Measurements from ENCODE around the gene INTS7.

Gene INTS7

DNA sequence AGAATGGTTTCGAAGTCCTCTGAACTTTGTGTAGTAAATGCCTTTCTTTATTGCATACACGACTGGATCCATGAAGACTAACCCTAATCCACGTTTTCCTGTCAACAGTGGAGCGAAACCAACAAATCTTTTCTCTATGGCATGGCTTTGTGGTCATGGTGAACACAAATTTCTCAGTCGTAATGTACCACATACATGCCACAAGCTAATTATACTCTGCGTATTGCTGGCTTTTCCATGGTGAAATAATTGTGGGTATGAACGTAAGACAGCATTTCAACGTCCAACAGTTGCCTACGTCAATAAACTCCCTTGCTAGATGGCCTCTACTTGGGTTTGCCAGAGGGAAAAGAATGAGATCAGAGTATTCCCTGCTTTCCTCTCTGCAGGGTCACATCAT is 27.5 kb downstream of the INTS7 start:
- TF ChIP-seq YY1 (IDR thresholded peaks at IDR 0.05; ENCODE audit: low read depth) (no peak), ZBTB7A (IDR thresholded peaks at IDR 0.05; ENCODE audit: low read depth) (no peak), CEBPB (IDR thresholded peaks at IDR 0.05) (no peak), FOXM1 (IDR thresholded peaks at IDR 0.05; ENCODE audit: borderline replicate concordance, low read depth) (no peak), RAD21 (IDR thresholded peaks at IDR 0.05; ENCODE audit: low read depth) (no peak)

DNA sequence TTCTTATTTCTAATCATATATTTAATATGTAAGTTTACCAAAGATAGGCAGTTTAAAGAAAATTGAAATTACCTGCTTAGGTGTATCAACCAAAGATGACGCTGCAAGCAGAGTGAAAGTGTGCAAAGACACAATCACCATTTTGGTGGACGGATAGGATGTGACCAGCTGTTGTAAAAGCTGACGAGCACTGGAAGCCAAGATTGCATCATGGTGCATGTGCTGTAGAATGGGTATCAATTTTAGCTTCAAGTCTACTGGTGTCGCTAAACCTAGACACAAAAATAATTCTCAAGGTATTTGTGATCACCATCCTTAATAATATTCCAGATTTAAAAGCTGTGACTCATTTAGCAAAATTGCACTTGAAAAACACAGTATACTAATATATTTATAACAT is 28.2 kb downstream of the INTS7 start:
- TF ChIP-seq TEAD4 (IDR thresholded peaks at IDR 0.05) (no peak), FOXM1 (IDR thresholded peaks at IDR 0.05; ENCODE audit: borderline replicate concordance, low read depth) (no peak), CREB1 (IDR thresholded peaks at IDR 0.05; ENCODE audit: low read depth) (no peak), TAF1 (IDR thresholded peaks at IDR 0.05; ENCODE audit: low read depth) (no peak), YY1 (IDR thresholded peaks at IDR 0.05; ENCODE audit: low read depth) (no peak), EGR1 (IDR thresholded peaks at IDR 0.05) (no peak), ZBTB7A (IDR thresholded peaks at IDR 0.05; ENCODE audit: low read depth) (no peak), EP300 (IDR thresholded peaks at IDR 0.05; ENCODE audit: borderline replicate concordance) (no peak), CEBPB (IDR thresholded peaks at IDR 0.05) (no peak), RAD21 (IDR thresholded peaks at IDR 0.05; ENCODE audit: low read depth) (no peak), NFIC (IDR thresholded peaks at IDR 0.05) (no peak), TCF12 (IDR thresholded peaks at IDR 0.05; ENCODE audit: low read depth) (no peak)
- TF ChIP-seq, protein P1, sequence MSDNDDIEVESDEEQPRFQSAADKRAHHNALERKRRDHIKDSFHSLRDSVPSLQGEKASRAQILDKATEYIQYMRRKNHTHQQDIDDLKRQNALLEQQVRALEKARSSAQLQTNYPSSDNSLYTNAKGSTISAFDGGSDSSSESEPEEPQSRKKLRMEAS (IDR thresholded peaks at IDR 0.05): no peak
- TF ChIP-seq, protein P2, sequence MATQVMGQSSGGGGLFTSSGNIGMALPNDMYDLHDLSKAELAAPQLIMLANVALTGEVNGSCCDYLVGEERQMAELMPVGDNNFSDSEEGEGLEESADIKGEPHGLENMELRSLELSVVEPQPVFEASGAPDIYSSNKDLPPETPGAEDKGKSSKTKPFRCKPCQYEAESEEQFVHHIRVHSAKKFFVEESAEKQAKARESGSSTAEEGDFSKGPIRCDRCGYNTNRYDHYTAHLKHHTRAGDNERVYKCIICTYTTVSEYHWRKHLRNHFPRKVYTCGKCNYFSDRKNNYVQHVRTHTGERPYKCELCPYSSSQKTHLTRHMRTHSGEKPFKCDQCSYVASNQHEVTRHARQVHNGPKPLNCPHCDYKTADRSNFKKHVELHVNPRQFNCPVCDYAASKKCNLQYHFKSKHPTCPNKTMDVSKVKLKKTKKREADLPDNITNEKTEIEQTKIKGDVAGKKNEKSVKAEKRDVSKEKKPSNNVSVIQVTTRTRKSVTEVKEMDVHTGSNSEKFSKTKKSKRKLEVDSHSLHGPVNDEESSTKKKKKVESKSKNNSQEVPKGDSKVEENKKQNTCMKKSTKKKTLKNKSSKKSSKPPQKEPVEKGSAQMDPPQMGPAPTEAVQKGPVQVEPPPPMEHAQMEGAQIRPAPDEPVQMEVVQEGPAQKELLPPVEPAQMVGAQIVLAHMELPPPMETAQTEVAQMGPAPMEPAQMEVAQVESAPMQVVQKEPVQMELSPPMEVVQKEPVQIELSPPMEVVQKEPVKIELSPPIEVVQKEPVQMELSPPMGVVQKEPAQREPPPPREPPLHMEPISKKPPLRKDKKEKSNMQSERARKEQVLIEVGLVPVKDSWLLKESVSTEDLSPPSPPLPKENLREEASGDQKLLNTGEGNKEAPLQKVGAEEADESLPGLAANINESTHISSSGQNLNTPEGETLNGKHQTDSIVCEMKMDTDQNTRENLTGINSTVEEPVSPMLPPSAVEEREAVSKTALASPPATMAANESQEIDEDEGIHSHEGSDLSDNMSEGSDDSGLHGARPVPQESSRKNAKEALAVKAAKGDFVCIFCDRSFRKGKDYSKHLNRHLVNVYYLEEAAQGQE (IDR thresholded peaks at IDR 0.05; ENCODE audit: low read depth): no peak
- TF ChIP-seq, protein P3, sequence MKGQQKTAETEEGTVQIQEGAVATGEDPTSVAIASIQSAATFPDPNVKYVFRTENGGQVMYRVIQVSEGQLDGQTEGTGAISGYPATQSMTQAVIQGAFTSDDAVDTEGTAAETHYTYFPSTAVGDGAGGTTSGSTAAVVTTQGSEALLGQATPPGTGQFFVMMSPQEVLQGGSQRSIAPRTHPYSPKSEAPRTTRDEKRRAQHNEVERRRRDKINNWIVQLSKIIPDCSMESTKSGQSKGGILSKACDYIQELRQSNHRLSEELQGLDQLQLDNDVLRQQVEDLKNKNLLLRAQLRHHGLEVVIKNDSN (IDR thresholded peaks at IDR 0.05): no peak

DNA sequence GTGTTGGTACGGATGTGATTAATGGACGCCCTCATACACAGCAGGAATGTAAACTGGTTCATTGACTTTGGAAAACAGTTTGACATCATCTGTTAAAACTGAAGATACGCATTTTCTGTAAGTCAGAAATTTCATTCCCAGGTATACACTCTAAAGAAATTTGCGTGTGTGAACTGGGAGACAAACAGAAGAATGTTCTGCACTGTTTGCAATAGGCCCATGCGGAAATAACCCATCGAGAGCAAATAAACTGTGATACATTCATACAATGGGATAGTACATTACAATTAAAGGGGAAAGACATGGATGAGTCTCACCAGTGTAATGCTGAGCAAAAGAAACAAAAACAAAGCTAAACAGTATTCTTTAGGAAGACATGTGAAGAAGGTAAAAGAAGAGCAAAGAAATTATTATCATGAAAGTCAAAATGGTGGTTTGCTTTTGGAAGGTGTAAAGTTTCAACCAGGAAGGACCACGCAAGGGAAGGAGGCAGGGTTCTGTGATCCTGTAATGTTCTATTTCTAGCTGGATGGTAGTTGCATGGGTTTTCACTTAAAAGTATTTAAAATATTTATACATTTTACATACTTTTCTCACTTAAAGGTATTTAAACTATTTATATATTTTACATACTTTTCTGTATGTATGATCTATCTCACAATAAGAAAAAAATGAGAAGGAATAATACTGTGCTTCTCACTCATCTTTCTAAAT is 30.3 kb downstream of the INTS7 start:
- TF ChIP-seq, protein P1 (IDR thresholded peaks at IDR 0.05): no peak
- no peak for TF ChIP-seq YY1 (IDR thresholded peaks at IDR 0.05; ENCODE audit: low read depth)
- no peak for TF ChIP-seq EGR1 (IDR thresholded peaks at IDR 0.05)
- TF ChIP-seq TAF1 (IDR thresholded peaks at IDR 0.05; ENCODE audit: low read depth): no peak
- TF ChIP-seq NFIC (IDR thresholded peaks at IDR 0.05): no peak
- TF ChIP-seq TCF12 (IDR thresholded peaks at IDR 0.05; ENCODE audit: low read depth): no peak

DNA sequence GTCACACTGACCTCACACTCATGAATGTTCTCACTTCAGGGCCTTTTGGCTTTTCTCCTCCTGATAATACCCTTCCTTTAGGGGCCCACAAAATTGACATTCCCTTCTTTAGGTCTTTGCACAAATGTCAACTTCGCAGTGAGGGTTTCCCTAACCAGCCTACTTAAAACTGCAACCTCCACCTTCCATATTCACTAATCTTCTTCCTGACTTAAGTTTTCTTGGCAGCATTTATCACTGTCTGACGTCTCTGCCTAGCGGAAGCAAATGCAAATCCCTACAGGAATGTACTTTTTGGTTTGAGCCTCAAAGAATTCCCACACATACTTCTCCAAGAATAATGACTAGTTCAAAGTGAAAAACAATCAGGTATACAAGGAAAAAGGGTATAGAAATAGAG is 32.8 kb downstream of the INTS7 start:
- no peak for TF ChIP-seq EGR1 (IDR thresholded peaks at IDR 0.05)
- TF ChIP-seq NFIC (IDR thresholded peaks at IDR 0.05): no peak
- TF ChIP-seq TAF1 (IDR thresholded peaks at IDR 0.05; ENCODE audit: low read depth): no peak
- no peak for TF ChIP-seq TCF12 (IDR thresholded peaks at IDR 0.05; ENCODE audit: low read depth)
- TF ChIP-seq, protein P2 (IDR thresholded peaks at IDR 0.05; ENCODE audit: low read depth): no peak
- no peak for TF ChIP-seq ZBTB7A (IDR thresholded peaks at IDR 0.05; ENCODE audit: low read depth)
- TF ChIP-seq, protein P1 (IDR thresholded peaks at IDR 0.05): no peak
- TF ChIP-seq RAD21 (IDR thresholded peaks at IDR 0.05; ENCODE audit: low read depth): no peak
- no peak for TF ChIP-seq EP300 (IDR thresholded peaks at IDR 0.05; ENCODE audit: borderline replicate concordance)
- no peak for TF ChIP-seq FOXM1 (IDR thresholded peaks at IDR 0.05; ENCODE audit: borderline replicate concordance, low read depth)
- TF ChIP-seq CEBPB (IDR thresholded peaks at IDR 0.05): no peak
- TF ChIP-seq, protein P3 (IDR thresholded peaks at IDR 0.05): no peak

DNA sequence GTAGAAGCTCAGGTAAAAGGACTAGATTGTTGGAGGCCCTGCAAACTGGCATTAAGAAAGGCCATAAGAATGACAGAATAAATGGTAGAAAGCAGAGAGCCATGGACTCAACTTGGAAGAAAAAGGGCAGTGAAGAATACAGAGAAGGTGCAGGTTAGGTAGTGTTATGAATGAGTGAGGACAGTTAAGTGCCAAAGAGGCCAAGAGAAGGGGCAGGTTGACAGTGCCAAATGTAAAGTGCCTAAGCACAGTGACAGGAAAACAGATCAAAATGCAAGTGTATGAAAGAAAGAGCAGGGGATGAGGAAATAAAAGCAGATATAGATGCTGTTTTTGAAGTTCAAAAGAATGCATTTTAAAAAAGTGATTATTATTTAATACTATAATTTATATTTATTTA is 43.7 kb downstream of the INTS7 start:
- no peak for TF ChIP-seq YY1 (IDR thresholded peaks at IDR 0.05; ENCODE audit: low read depth)
- no peak for TF ChIP-seq ZBTB7A (IDR thresholded peaks at IDR 0.05; ENCODE audit: low read depth)
- no peak for TF ChIP-seq EP300 (IDR thresholded peaks at IDR 0.05; ENCODE audit: borderline replicate concordance)
- no peak for TF ChIP-seq TCF12 (IDR thresholded peaks at IDR 0.05; ENCODE audit: low read depth)
- TF ChIP-seq FOXM1 (IDR thresholded peaks at IDR 0.05; ENCODE audit: borderline replicate concordance, low read depth): no peak
- TF ChIP-seq, protein P2 (IDR thresholded peaks at IDR 0.05; ENCODE audit: low read depth): no peak
- TF ChIP-seq EGR1 (IDR thresholded peaks at IDR 0.05): no peak
- TF ChIP-seq TAF1 (IDR thresholded peaks at IDR 0.05; ENCODE audit: low read depth): no peak
- TF ChIP-seq RAD21 (IDR thresholded peaks at IDR 0.05; ENCODE audit: low read depth): no peak
- TF ChIP-seq CEBPB (IDR thresholded peaks at IDR 0.05): no peak
- TF ChIP-seq NFIC (IDR thresholded peaks at IDR 0.05): no peak
- no peak for TF ChIP-seq CREB1 (IDR thresholded peaks at IDR 0.05; ENCODE audit: low read depth)
- TF ChIP-seq, protein P1 (IDR thresholded peaks at IDR 0.05): no peak
- no peak for TF ChIP-seq TEAD4 (IDR thresholded peaks at IDR 0.05)
- TF ChIP-seq, protein P3 (IDR thresholded peaks at IDR 0.05): no peak
